SK-N-SH treated with all-trans-retinoic acid at 6 μM for 48 hours (cell line): ENCODE measurements around the gene PPP1R3E.

Experiments
- ATAC-seq: fragments of 200-7000 bp; cut with Tn5 transposase; 3 replicates; pipeline ENCODE4 v1.9.1; 2020; ENCODE audit warnings: mild to moderate bottlenecking, moderate library complexity
- ARNTL ChIP-seq: fragments of 450-650 bp; formaldehyde crosslinking; IDR thresholded peaks from 2 replicates; pipeline ENCODE4 v1.5.0; 2020; ENCODE audit warnings: low read depth, mild to moderate bottlenecking, moderate library complexity, borderline replicate concordance
- BACH2 ChIP-seq: fragments of 250-450 bp; sonication (Bioruptor Pico); IDR thresholded peaks from 2 replicates; pipeline ENCODE4 v1.9.0; 2021; ENCODE audit warnings: mild to moderate bottlenecking, borderline replicate concordance
- CSDC2 ChIP-seq: fragments of 250-450 bp; sonication (Bioruptor Pico); IDR thresholded peaks from 2 replicates; pipeline ENCODE4 v1.5.0; 2020; ENCODE audit warnings: mild to moderate bottlenecking, moderate library complexity
- CSRNP3 ChIP-seq: fragments of 250-450 bp; sonication (Bioruptor Pico); IDR thresholded peaks from 2 replicates; pipeline ENCODE4 v1.5.1; 2021; ENCODE audit warnings: mild to moderate bottlenecking, moderate library complexity
- ESRRG ChIP-seq: fragments of 250-450 bp; sonication (Bioruptor Pico); IDR thresholded peaks from 2 replicates; pipeline ENCODE4 v1.6.1; 2021; ENCODE audit warnings: mild to moderate bottlenecking
- GLIS3 ChIP-seq: fragments of 250-450 bp; sonication (Bioruptor Pico); IDR thresholded peaks from 2 replicates; pipeline ENCODE4 v1.5.0; 2020; ENCODE audit warnings: mild to moderate bottlenecking, moderate library complexity
- ISL1 ChIP-seq: fragments of 250-450 bp; sonication (Bioruptor Pico); IDR thresholded peaks from 2 replicates; pipeline ENCODE4 v2.1.2; 2022; ENCODE audit warnings: mild to moderate bottlenecking, moderate library complexity
- OSR1 ChIP-seq: fragments of 250-450 bp; sonication (Bioruptor Pico); IDR thresholded peaks from 2 replicates; pipeline ENCODE4 v1.8.0; 2022; ENCODE audit warnings: moderate library complexity, mild to moderate bottlenecking, inconsistent platforms
- PATZ1 ChIP-seq: fragments of 250-450 bp; sonication (Bioruptor Pico); IDR thresholded peaks from 2 replicates; pipeline ENCODE4 v1.8.0; 2020; ENCODE audit warnings: mild to moderate bottlenecking, moderate library complexity, borderline replicate concordance
- POU6F1 ChIP-seq: fragments of 250-450 bp; sonication (Bioruptor Pico); IDR thresholded peaks from 2 replicates; pipeline ENCODE4 v1.8.0; 2021; ENCODE audit warnings: low read depth, mild to moderate bottlenecking, moderate library complexity, borderline replicate concordance
- PPARA ChIP-seq: fragments of 250-450 bp; sonication (Bioruptor Pico); IDR thresholded peaks from 2 replicates; pipeline ENCODE4 v1.5.0; 2020; ENCODE audit warnings: mild to moderate bottlenecking, borderline replicate concordance
- RARB ChIP-seq: fragments of 250-450 bp; sonication (Bioruptor Pico); IDR thresholded peaks from 2 replicates; pipeline ENCODE4 v1.8.0; 2021; ENCODE audit warnings: mild to moderate bottlenecking, moderate library complexity
- SNAI2 ChIP-seq: fragments of 250-450 bp; sonication (Bioruptor Pico); IDR thresholded peaks from 2 replicates; pipeline ENCODE4 v1.5.0; 2020; ENCODE audit warnings: mild to moderate bottlenecking, moderate library complexity
- TCF4 ChIP-seq: fragments of 250-450 bp; sonication (Bioruptor Pico); IDR thresholded peaks from 2 replicates; pipeline ENCODE4 v1.8.0; 2021; ENCODE audit warnings: mild to moderate bottlenecking, moderate library complexity, borderline replicate concordance
- TOX ChIP-seq: fragments of 250-450 bp; sonication (Bioruptor Pico); IDR thresholded peaks from 2 replicates; pipeline ENCODE4 v1.8.0; 2021; ENCODE audit warnings: mild to moderate bottlenecking, moderate library complexity, borderline replicate concordance
- ZFP3 ChIP-seq: fragments of 250-450 bp; sonication (Bioruptor Pico); IDR thresholded peaks from 2 replicates; pipeline ENCODE4 v1.5.0; 2020; ENCODE audit warnings: mild to moderate bottlenecking, moderate library complexity
- ZNF565 ChIP-seq: fragments of 450-650 bp; formaldehyde crosslinking; conservative IDR thresholded peaks from 2 replicates; pipeline ENCODE4 v1.5.0; 2020; ENCODE audit warnings: low read depth, mild to moderate bottlenecking, moderate library complexity
- ZNF70 ChIP-seq: fragments of 450-650 bp; formaldehyde crosslinking; IDR thresholded peaks from 2 replicates; pipeline ENCODE4 v1.5.0; 2020; ENCODE audit warnings: mild to moderate bottlenecking, moderate library complexity
- ZNF8 ChIP-seq: fragments of 450-650 bp; formaldehyde crosslinking; IDR thresholded peaks from 2 replicates; pipeline ENCODE4 v1.5.0; 2020; ENCODE audit warnings: mild to moderate bottlenecking, moderate library complexity
- TF ChIP-seq, protein P1 (sequence below): fragments of 250-450 bp; sonication (Bioruptor Pico); IDR thresholded peaks from 2 replicates; pipeline ENCODE4 v1.5.1; 2020; ENCODE audit warnings: low read depth, mild to moderate bottlenecking, moderate library complexity
- TF ChIP-seq, protein P2 (sequence below): fragments of 250-450 bp; sonication (Bioruptor Pico); IDR thresholded peaks from 2 replicates; pipeline ENCODE4 v1.5.0; 2020; ENCODE audit warnings: mild to moderate bottlenecking, moderate library complexity

PPP1R3E gene

DNA sequence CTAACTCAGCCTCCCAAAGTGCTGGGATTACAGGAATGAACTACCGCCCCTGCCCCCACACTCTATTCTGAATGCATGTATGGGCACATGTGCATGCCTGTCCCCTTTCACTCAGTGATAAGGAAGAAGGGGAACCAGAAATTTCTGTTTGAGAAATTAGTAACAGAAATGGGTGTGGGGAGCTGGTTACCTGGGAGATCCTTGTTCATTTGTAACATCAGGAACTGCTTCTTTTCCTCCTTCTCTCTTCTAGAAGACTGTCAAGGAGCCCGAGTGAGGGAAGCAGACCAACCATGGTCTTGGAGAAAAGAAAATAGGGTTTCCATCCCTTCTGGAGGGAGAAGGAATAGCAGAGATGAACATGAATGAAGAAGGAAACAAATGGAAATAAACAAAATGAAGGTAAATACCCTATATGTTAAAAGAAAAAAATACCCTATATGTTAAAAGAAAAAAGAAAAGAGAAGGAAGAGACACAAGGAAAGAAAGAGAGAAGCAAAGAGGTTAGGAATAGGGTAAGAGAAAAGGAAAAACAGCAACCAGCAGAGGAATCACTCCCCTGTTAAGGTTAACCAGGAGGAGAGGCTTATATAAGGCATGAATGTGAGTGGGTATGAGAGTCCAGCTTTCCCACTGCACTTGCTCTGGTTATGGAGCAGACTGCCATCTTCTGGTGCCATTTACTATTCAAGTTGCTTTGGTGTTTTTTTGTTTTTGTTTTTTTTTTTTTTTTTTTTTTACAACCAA, 3.3 kb downstream of the PPP1R3E start:
- TF ChIP-seq SNAI2 (CRISPR knock-in tag) (no peak), GLIS3 (CRISPR knock-in tag) (no peak), OSR1 (CRISPR knock-in tag) (no peak), ZNF565 (CRISPR knock-in tag) (no peak), POU6F1 (CRISPR knock-in tag) (no peak), TOX (CRISPR knock-in tag) (no peak), BACH2 (CRISPR knock-in tag) (no peak), ISL1 (CRISPR knock-in tag) (no peak), CSDC2 (CRISPR knock-in tag) (no peak), ZFP3 (CRISPR knock-in tag) (no peak), ESRRG (CRISPR knock-in tag) (no peak), PPARA (CRISPR knock-in tag) (no peak), ARNTL (CRISPR knock-in tag) (no peak), CSRNP3 (CRISPR knock-in tag) (no peak)
- TF ChIP-seq, protein P1, sequence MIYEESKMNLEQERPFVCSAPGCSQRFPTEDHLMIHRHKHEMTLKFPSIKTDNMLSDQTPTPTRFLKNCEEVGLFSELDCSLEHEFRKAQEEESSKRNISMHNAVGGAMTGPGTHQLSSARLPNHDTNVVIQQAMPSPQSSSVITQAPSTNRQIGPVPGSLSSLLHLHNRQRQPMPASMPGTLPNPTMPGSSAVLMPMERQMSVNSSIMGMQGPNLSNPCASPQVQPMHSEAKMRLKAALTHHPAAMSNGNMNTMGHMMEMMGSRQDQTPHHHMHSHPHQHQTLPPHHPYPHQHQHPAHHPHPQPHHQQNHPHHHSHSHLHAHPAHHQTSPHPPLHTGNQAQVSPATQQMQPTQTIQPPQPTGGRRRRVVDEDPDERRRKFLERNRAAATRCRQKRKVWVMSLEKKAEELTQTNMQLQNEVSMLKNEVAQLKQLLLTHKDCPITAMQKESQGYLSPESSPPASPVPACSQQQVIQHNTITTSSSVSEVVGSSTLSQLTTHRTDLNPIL (CRISPR knock-in tag): no peak
- TF ChIP-seq, protein P2, sequence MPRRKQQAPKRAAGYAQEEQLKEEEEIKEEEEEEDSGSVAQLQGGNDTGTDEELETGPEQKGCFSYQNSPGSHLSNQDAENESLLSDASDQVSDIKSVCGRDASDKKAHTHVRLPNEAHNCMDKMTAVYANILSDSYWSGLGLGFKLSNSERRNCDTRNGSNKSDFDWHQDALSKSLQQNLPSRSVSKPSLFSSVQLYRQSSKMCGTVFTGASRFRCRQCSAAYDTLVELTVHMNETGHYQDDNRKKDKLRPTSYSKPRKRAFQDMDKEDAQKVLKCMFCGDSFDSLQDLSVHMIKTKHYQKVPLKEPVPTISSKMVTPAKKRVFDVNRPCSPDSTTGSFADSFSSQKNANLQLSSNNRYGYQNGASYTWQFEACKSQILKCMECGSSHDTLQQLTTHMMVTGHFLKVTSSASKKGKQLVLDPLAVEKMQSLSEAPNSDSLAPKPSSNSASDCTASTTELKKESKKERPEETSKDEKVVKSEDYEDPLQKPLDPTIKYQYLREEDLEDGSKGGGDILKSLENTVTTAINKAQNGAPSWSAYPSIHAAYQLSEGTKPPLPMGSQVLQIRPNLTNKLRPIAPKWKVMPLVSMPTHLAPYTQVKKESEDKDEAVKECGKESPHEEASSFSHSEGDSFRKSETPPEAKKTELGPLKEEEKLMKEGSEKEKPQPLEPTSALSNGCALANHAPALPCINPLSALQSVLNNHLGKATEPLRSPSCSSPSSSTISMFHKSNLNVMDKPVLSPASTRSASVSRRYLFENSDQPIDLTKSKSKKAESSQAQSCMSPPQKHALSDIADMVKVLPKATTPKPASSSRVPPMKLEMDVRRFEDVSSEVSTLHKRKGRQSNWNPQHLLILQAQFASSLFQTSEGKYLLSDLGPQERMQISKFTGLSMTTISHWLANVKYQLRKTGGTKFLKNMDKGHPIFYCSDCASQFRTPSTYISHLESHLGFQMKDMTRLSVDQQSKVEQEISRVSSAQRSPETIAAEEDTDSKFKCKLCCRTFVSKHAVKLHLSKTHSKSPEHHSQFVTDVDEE (CRISPR knock-in tag): no peak
- TF ChIP-seq, all 23 proteins: peak for 0
- ATAC-seq: no peak

DNA sequence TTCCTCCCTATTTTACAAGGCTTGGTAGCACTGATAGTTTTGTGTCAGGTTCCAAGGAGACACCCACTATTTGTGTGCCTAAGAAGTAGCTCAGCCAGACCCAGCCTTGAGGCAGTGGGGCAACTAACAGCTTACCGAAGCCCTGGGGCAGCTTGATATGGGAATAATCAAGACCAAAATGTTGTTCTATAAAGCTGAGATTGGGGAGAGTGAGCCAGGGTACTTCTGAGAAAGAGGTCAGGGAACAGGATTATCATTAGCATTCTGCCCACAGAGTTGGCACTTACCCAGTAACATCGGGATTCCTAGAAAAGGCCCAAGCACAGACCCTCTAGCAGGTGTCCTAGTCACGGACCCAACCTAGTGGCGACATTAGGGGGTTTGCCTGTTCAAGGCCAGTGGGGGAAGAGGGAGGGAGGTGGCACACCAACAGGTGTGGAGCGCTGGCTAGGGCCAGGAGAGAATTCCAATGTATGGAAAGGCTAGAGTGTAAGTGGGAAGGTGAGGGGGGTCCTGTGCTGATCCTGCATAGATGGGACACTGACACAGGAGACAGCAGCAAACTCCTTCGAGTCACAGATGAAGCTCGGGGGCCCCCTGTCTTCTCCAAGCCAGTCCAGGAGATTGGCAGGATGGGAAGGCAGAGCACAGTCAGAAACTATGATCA, 4.9 kb downstream of the PPP1R3E start:
- ATAC-seq: no peak
- no peak for TF ChIP-seq ZNF70 (CRISPR knock-in tag)
- TF ChIP-seq POU6F1 (CRISPR knock-in tag): no peak
- no peak for TF ChIP-seq BACH2 (CRISPR knock-in tag)
- no peak for TF ChIP-seq RARB (CRISPR knock-in tag)
- no peak for TF ChIP-seq CSDC2 (CRISPR knock-in tag)
- TF ChIP-seq, protein P2 (CRISPR knock-in tag): no peak
- TF ChIP-seq, protein P1 (CRISPR knock-in tag): no peak
- TF ChIP-seq PATZ1: no peak
- no peak for TF ChIP-seq ZNF8 (CRISPR knock-in tag)
- no peak for TF ChIP-seq PPARA (CRISPR knock-in tag)
- TF ChIP-seq TCF4: no peak
